ENCODE measurements around the gene ITPRIP.

The ITPRIP gene

DNA sequence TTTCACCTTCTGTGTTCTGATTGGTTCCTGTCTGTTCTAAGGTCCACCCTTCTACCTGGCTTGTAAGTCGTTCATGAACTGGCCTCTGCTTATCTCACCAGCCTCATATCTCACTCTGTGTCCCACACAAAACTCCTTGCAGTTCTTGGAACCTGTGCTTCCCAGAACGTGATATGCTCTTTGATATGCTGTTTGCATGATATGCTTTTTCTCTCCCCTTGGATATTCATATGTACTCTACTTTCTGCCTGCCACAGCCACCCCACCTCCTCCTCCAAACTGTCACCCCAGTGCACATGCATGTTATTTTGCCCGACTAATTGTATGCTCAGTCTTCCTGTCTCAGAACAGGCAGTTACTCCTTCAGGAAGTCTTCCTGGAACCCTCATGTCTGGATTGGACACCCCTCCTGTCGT lies 1.9 kb upstream of the ITPRIP start:
- DNase-seq, result no peak

DNA sequence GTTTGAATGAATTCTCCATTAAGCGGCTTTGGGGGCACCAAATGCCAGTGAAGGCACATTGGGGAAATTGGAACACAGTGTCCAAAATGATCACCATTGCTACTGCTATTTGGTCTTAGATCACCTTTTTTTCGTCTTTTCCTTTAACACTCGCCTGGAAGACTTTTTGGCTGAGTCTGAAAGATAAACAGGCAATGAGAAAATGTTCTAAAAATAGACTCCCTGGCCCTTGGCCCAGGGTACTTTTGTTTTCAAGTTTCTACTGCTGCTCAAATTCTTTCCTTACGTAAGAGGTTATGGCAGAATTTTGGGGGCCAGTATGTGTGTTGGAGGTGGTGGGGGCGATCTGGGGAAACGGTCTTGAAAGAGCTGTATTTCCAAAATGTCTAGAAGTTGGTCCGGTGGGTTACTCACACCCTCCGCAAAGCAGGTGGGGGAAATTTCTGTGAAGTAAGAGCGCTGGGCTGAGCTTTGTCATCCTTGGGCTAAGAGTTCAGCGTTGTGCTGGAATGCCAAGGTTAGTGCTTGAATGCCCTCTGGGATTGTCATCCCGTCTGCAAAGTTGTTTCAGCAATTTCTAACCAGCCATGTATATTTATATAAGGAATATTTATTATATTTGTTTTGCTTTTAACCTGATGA lies 1.3 kb upstream of the ITPRIP start:
- peak; percentile 86 for DNase-seq

DNA sequence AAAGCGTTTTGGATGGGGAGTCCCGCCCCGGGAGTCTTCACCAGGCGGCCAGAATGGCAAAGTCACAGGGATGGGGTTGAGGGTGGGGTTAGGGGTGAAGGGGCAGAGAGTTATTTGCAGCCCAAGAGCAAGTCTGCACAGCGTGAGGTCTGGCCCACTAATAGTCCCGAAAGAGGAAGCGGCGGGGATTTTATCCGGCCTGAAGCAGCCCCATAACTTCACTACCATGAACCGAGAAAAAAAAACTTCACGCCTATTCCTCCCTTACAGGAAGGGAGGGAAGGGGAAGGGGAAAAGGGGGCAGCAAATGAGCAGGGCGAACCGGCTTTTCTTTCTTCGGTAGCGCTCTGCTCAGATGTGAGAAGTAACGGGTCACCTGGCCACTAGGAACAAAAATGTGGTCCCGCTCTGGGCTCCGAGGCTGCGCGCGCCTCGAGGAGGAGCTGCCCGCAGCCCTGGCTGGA lies 712 bp downstream of the ITPRIP start:
- no peak for DNase-seq

DNA sequence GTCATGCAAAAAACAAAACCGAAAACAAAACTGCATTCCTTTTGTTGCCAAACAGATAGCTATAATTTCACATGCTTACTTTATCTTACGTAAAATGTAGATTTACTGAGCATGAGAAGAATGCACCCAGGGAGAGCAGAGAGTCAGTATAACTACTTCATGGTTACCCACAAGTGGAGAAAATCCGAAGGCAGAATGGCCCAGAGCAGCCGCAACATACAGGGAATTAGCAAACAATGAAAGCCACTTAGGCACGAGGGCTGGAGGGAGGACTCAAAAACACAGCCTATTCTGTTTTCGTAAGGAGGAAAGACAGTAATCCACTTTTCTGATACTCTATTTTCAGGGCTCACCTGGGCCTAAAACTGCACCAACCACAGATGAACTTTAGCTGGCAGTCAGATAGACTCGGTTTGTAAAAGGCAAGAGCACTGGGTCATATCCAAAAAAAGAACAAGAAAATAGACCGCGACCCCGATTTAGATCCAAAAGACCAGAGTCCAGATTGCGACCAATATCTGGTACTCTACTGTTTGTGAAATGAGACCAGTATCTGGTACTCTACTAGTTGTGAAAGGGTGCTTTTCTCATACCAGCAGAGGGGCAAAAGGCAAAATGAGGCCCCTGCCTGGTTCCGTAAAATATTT lies 1.3 kb downstream of the ITPRIP start:
- DNase-seq, result peak; percentile 42

DNA sequence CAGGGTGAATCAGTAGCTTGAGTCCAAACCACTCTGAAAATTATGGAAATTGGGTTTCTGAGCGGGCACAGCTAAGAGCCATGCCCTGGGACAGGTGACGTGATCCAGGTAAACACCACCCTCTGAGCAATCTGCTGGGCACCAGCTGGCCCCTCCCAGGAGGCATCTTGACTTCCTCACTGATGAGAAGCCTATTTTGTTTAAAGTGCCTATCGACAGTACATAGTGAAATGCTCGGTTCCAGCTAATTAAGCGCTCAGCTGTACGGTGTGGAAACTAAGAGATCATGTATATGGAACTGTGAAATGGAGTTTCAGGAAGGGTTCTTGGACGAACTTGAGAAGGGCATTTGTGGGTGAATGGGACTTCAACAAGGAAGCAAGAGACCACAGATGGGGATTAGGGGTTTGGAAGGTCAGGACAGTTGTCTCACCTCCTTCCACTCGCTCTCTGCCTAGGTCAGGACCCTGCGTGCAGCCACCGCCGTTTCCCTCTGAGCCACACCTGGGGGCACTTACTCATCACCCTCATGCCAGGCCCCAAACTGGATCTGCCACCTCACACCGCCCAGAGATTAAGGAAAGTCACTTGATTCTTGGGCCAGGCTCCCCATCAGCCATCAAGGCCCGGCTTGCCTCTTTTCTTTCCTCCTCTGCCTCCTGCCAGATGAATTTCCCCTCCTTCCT lies 3.2 kb downstream of the ITPRIP start:
- no peak for DNase-seq

DNA sequence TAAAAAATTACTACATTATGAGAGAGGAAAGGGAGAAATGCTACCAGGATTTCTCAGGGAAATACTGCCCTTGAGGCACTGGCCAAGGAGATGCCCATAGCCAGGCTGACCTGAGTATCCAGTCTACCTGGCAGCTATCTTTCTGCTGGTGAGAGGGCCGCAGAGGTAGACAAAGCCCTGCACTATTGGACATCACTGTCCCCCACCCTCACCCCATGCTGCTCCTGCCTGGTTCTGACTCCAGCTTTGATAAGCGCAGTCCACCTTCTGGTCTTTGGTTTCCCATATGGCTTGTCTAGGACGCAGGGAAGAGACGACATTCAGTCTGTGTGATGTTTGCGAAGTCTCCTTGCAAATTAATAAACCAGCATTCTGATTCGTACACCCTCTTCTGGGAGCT lies 3.7 kb downstream of the ITPRIP start:
- no peak for DNase-seq

DNA sequence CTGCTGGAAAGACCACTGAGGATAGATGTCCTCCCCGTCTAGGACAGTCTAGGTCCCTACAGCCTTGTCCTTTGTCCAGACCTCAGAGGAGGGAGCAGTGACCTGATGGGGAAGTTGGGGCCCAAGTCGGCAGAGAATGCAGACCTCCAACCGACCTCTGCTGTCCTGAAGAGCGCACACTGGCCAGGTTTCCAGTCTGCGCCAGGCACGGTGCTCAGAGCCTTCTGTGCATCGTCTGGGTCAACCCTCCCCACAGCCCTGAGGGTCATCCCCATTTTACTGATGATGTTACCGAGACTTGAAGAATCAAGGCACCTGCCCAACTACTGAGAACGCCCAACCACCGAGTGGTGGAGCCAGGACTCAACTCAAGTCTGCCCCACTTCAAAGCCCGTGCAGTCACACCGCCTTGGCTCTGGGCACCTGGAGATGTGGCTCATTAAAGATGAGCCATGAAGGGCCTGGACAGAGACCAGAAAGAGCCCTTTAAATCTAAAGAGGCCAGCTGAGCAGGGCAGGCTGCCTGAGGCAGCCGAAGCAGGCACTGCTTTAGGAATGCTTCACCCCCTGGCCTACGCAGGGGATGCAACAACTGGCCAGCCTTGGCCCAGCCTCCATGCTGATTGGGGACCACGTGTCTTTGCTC lies 4.4 kb downstream of the ITPRIP start:
- DNase-seq, result no peak

DNA sequence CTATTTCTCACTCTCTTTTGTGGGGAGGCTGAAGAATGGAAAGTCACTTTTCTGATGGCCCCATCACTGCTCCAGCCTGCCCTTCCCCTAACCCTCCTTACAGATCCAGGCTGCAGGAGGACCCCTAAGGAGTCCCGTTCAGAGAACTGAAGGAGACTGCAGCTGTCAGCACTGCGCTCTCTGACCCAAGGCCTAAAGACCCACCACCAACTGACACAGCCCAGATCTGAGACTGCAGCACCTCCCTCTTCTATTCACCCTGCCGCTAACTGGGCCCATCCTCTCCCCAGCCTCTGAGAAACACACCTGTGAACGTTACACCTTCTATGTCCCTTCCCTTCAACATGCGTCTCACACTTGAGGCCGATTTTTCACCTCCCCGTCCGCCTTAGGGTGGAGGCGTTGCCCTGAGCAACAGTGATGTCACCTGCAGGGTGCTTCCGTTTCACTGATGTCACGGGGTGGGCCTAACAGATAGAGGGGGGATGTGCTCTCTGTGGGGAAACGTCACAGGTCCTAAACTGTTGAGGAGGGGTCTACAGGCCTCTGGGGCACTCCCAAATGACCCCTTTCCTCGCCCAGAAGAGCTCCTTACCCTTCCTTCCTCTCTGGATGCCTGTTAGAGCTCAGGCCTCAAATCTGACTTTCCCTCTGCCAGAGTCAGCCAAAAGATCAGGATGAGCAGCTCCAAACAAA lies 5.1 kb downstream of the ITPRIP start:
- no peak for DNase-seq

DNA sequence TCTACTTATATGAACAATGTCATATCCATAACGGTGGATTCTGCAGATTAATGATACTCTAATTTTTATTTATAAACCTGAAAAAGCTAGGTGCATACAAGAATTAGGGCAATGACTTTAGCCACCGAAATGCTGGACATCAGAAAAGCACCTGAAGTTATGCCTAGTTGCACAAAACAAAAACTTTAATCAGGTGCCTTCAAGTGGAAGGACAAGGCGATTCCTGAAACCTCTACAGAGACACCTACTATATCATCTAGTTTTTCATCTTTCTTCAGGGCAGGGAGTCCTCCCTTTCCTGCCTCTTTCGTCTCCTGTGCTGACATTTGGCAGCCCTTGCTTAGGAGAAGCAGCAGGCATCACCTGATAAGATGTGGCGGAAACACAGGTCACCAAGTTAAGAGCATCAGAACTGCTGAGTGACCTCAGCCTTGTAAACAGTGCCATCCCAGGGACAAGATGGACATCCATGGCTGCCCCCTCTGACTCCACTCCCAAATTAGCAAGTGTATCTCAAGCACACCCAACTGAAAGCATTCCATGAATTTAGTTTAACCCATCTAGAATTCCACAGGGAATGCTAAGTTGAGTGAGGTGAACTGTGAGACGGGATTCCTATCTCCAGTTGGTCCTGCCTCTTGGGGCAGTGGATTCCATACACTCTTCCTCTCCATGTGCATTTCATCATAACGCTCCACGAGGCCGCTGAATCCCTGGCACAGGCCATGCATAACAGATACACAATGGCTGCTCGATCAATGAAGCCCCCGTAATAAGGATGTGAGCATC lies 5.8 kb downstream of the ITPRIP start:
- DNase-seq, result no peak

DNA sequence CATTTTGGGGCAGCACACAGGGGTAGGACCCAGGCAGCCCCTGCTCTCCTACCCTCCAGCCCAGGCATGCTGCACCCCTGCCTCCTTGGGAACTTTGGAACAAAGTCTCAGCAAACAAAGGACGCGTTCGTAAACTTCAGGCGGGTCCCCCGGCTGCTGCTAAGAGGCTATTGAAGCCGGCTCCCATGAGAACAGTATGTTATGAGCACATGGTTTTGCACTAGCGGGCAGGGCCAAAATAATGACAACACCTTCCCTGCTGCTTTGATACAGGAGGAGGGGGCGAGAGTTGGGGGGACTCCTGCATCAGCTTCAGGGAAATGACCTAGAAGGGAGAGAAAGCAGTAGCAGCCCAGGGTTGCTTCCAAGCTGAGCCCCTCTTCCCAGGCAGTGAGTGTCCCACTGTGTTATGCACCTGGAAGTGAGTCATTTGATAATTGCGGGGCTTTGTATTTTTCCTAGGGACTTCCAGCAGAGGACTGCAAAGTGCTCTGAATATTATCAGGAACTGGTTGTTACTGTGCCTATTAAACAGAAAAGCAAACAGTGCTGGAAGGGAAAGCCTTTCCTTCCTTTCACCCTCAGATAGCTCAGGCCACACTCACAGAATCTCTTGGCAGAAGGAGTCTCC lies 6.9 kb downstream of the ITPRIP start:
- peak; percentile 26 for DNase-seq

DNA sequence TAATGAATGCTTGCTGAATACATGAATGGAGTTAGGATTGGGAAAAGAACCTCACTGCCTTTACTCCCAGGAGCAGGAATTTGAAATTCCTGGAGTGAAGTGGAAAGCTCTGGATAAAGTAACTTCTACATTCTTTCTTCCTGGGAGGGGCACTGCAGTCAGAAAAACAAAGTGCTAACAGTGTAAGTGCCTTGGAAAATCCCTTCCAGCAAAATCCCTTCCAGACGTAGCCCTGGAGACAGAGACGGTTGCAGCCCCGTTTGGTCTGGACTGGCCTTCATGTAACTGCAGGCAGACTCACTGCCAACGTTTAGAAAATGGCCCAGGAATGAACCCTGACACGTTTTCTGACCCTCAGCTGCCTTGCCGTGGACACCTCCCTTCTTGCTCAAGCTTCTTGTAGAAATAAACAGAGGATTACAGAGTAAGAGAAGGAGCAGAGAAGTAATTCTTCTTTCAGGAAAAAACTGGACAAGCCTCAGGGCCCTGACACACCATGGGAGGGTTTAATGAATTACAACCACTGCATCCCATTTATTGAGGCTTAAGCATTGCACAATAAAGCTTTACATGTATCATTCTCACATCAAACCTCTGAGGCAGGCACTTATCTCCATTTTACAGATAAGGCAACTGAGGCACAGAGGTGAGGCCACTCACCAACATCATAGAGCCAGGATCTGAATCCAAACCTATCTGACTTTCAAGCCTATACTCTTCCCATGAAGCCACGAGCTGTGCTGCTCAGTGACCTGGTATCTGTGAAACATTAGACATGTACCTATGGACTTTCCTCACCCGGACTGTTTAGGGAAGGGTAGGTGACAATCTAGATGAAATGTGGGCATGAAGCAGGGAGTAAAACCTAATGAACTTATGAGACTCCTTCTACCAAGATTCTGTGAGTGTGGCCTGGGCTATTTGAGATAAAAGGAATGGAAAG lies 7.8 kb downstream of the ITPRIP start:
- DNase-seq, result peak; percentile 68

DNA sequence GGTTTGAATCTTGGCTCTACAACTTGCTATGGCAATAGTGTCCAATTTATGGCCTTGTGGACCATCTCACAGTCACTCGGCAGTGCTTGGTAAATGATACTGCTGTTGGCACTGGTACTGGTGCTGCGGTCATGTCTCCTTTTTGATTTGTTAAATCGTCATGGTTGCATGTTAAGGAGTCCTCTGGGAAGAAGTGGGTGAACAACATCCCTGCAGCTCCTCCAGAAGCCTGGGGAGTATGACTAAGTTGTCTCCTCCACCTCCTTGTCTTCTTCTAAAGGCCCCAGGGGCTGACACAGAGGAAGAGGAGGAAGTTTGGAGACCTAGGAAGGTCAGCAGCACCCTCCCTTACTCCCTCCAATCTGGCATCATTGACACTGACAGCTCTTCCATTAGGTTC lies 8.5 kb downstream of the ITPRIP start:
- DNase-seq, result peak; percentile 46

DNA sequence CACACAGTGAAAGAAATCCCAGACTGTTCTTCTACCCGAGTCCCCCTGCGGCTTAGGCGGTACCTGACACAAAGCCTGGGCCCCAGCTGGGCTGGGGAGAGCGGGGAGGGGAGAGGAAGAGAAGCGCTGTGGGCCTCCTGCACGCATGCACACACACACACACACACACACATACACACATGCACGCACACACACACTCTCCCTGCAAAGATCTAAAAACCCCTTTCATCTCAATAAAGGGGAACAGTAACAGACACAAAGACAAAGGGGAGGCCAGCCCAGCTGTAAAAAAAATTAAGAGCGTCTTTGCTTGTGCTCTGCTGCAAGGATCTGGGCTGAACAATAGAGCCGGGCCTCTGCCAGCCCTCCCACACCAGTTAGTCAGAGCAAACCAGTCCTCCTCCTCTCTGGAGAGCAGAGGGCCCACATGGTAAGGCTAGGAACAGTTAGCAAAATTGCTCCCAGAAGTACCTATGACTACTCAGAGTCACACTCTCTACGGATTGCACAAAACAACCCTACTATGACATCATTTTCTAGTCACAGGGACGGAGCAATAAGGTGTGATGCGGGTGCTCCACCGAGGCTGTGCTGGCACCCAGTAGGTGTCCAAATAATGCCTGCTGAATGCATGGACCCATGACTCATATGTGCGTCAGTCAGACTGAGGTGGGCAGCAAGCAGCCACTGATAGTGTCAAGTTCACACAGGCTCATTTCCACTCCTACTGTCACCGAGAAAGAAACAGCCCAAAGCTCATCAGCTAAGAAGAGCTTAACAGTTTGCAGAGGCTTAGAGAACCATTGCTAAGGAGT lies 9.2 kb downstream of the ITPRIP start:
- peak; percentile 89 for DNase-seq

DNA sequence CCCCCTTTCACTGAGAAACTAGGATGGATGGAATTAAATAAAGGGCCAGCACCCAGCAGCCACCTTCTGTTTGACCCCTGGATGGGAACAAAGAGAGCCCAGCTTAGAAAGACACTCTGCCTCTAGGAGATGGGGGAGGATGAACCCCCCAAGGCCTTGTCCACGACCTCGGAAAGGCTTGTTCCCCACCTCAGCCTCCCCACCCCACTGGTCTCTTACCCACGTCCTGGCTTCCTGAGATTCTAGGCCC lies 9.7 kb downstream of the ITPRIP start:
- DNase-seq, result no peak

DNA sequence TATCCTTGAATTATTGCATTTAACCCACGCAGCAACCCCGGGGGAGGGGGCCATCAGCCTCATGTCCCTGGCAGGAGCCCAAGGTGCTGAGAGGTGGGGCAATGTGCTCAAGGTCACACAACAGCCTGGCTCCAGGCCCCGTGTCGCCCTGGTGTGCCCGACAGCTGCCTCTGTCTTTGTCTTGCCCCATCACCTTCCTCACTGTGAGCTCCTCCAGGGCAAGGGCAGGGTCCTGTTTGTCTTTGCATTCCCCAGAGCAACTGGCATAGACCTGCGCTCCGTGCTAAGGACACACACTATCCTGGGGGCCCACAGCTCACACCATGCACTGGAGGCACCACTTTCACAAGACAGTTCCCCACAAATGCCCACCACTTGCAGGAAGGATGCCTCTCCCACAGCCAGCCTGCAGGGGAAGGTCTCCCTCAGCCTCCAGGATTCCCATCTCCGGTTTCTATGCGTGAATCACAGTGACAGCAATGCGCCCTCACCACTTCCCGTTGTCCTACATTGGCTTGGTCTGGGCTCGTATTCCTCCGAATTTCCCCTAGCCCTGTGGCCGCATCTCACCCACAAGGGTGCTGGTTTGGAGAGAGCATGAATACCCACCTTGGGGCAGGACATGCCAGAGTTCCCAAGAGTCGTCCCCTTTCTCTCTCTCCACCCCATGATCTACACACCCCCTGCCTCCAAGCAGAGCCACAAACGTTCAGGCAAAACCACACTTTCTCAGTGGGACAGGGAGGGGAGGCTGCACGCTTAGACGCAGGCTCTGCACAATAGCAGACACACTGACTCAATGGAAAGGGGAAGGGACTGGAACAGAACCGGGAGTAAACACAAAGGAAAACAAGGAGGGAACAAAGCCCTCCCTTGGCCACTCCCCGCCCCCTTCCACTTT lies 10.3 kb downstream of the ITPRIP start:
- DNase-seq, result peak; percentile 61

DNA sequence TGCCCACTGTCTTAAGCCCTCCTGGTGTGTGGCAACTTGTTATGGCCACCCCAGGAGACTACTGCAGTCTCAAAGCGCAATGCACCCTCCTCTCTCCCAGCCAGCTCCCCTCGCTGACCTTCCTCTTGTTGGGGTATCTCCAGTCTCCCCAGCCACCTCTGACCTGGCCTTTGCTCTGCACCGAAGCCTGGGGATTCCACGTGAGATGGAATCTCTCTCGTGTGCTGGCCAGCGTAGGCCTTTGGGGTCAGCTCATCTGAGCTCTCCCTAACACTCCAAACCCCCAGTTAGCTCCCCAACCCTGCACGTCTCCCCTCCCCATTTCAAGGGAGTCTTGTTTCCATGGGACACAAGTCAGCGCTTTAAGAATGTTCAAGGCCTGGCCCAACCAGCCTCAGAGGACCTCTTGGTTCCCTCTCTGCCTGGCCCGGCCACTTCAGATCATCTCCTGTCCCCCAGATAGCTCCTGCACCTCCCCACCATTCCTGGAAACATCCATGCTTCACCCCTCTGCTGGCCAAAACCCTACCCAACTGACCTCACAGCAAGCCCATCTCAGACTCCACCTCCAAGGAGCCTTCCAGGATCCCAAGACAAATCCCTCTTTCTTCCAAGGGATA lies 11.2 kb downstream of the ITPRIP start:
- no peak for DNase-seq

DNA sequence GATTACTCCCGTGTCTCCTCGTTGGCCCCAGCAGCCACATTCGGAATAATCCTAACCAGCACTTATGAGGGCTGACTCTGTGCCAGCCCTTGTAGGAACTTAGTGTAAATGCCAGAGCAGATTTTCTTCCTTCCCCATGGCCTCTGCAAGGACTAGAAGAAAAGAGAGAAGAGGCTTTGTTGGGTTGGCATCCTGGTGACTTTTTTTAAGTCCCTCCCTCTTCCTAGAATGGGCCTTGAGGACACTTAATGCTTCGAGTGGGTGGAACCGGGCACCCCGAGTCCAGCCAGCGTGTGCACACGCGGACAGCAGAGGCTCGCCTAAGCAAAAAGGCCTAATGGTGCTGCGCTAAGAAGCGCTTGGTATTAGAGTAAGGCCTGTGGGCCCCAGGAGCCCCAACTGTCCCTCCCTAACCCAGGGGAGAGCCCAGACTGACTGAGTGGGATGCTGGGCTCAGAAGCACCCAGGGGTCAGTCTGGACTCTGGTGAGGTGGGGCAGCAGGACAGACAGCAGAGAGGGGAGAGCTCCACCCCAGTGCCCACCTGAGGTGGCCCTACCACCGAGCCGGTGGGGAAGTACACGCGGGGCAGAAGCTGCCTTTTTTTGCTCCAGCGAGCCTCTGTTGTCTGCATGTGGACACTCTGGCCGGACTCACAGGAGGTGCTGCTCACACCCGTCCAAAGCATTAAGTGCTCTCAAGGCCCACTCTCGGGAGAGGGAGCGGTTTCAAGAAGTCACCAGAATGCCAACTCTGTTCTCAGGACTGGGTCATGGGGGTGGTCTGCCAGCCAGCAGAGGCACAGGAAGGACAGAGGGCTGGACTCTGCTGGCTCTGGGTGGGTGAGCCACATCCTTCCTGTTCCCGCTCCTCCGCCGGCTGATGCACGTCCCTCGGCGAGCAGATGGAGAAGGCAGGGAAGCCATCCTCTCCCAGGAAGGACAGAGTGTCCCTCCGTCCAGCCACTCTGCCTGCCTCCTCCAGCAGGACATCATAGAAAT lies 12.5 kb downstream of the ITPRIP start:
- DNase-seq, result no peak
